AG09309 (cell line): ENCODE data around the gene SCN7A.

Experiments used
- DNase-seq: peaks from one replicate; pipeline ENCODE4 v3.0.0-alpha.2; 2010; ENCODE audit warnings: low read depth
- H3K4me3 ChIP-seq: 2 replicates; pipeline ENCODE4 v1.5.1; 2011; ENCODE audit warnings: mild to moderate bottlenecking, low read depth, low read length, moderate library complexity; ENCODE audit not compliant: control insufficient read depth
- CTCF ChIP-seq: IDR thresholded peaks from 2 replicates; pipeline ENCODE4 v1.5.1; 2011; ENCODE audit warnings: mild to moderate bottlenecking, low read depth, low read length, inconsistent platforms; ENCODE audit not compliant: insufficient read depth, control insufficient read depth; ENCODE audit errors: missing control alignments

The SCN7A gene

GRCh38 chr2:166375736-166376487 lies 118.1 kb downstream of the SCN7A start, which contains the start of gene SCN9A:
SCN9A (minus strand) TSS chr2:166375944; CDS start chr2:166311756, 64,188 bp downstream.
- peak within 1 kb of the TSS; percentile 73 for H3K4me3 ChIP-seq
- no peak for TF ChIP-seq CTCF
- DNase-seq, result no peak

GRCh38 chr2:166375195-166375735 lies 118.8 kb downstream of the SCN7A start:
- no peak for TF ChIP-seq CTCF
- DNase-seq, result no peak
- peak overlapping the region; percentile 73 for H3K4me3 ChIP-seq

- no peak overlapping the region; the same call in 1 of the 2 replicates for H3K4me3 ChIP-seq
- DNase-seq, result no peak
- TF ChIP-seq CTCF, result no peak
Measured at GRCh38 chr2:166373951-166374350, 120.1 kb downstream of the SCN7A start.

GRCh38 chr2:166373539-166373938 lies 120.5 kb downstream of the SCN7A start:
- H3K4me3 ChIP-seq, result no peak overlapping the region
- no peak for DNase-seq
- TF ChIP-seq CTCF, result no peak

- no peak for TF ChIP-seq CTCF
- no peak for DNase-seq
Measured at GRCh38 chr2:166373105-166373504, 120.9 kb downstream of the SCN7A start.

GRCh38 chr2:166372046-166372445 lies 122.0 kb downstream of the SCN7A start:
- TF ChIP-seq CTCF, result no peak
- no peak for DNase-seq
- H3K4me3 ChIP-seq, result no peak overlapping the region

More at GRCh38 chr2:166373105-166373504, 120.9 kb downstream of the SCN7A start:
- H3K4me3 ChIP-seq, result no peak overlapping the region
